Limb (tissue), 2 donors: ENCODE results near the gene KIR3DL3.
"Not testable (repeated sequence)": the region's sequence is repeated elsewhere in the genome, so short reads cannot be mapped to it uniquely, and the experiment has no call there.

Experiments
- DNase-seq, 2 donors: peaks; one replicate each; pipeline ENCODE4 v3.0.0-alpha.2; 2016; ENCODE audit errors: extremely low spot score in 2 of 2

The KIR3DL3 gene

GRCh38 chr19:54777851-54778250, 53.6 kb downstream of the KIR3DL3 start:
- DNase-seq, result not testable (repeated sequence)

- DNase-seq, result not testable (repeated sequence)
These were observed 54.7 kb downstream of the KIR3DL3 start for GRCh38 chr19:54778896-54779295.

- DNase-seq, result not testable (repeated sequence)
These were observed 58.7 kb downstream of the KIR3DL3 start for GRCh38 chr19:54782916-54783315.
